NCI-H510A (cell line): ENCODE measurements around the gene KRTAP9-2.
"Not testable (repeated sequence)": the region's sequence is repeated elsewhere in the genome, so short reads cannot be mapped to it uniquely, and the experiment has no call there.

Source experiments
- DNase-seq: peaks from one replicate; lab custom pipeline; 2025; lab: John Stamatoyannopoulos, UW

The KRTAP9-2 gene

GRCh38 chr17:41237116-41237515, 10.7 kb downstream of the KRTAP9-2 start:
- DNase-seq, result not testable (repeated sequence)

- not testable (repeated sequence) for DNase-seq
Observed at GRCh38 chr17:41237949-41238437, 11.5 kb downstream of the KRTAP9-2 start, which contains the start of gene KRTAP9-8. TSS of gene KRTAP9-8 (plus strand) at chr17:41237999. CDS start at chr17:41238052, 53 bp downstream.

GRCh38 chr17:41246995-41247787, 20.7 kb downstream of the KRTAP9-2 start:
- not testable (repeated sequence) for DNase-seq

GRCh38 chr17:41249637-41250240, 23.3 kb downstream of the KRTAP9-2 start, which contains the start of gene KRTAP9-4:
TSS of gene KRTAP9-4 (plus strand) at chr17:41249687. CDS start at chr17:41249721, 34 bp downstream.
- not testable (repeated sequence) for DNase-seq

GRCh38 chr17:41251261-41251660, 24.8 kb downstream of the KRTAP9-2 start:
- DNase-seq, result no peak

- no peak for DNase-seq
Observed at GRCh38 chr17:41254861-41255260, 28.4 kb downstream of the KRTAP9-2 start.

GRCh38 chr17:41255381-41256290, 29.2 kb downstream of the KRTAP9-2 start, which contains the start of gene KRTAP9-9:
TSS of gene KRTAP9-9 (plus strand) at chr17:41255384.
- not testable (repeated sequence) for DNase-seq

- DNase-seq, result no peak
Observed at GRCh38 chr17:41256291-41256685, 29.8 kb downstream of the KRTAP9-2 start.

- no peak for DNase-seq
Observed at GRCh38 chr17:41258406-41258805, 32.0 kb downstream of the KRTAP9-2 start.

GRCh38 chr17:41263212-41263611, 36.8 kb downstream of the KRTAP9-2 start:
- no peak for DNase-seq

- no peak for DNase-seq
Observed at GRCh38 chr17:41264599-41264998, 38.2 kb downstream of the KRTAP9-2 start.

GRCh38 chr17:41265078-41265477, 38.6 kb downstream of the KRTAP9-2 start, which contains the start of gene KRTAP9-6:
TSS of gene KRTAP9-6 (plus strand) at chr17:41265378. CDS start at chr17:41265378, 0 bp downstream.
- no peak for DNase-seq

- no peak for DNase-seq
Observed at GRCh38 chr17:41267711-41268110, 41.3 kb downstream of the KRTAP9-2 start.

- DNase-seq, result not testable (repeated sequence)
Observed at GRCh38 chr17:41271323-41271722, 44.9 kb downstream of the KRTAP9-2 start.

- no peak for DNase-seq
Observed at GRCh38 chr17:41271858-41272257, 45.4 kb downstream of the KRTAP9-2 start.

- DNase-seq, result not testable (repeated sequence)
Observed at GRCh38 chr17:41275648-41276190, 49.3 kb downstream of the KRTAP9-2 start, which contains the start of gene KRTAP9-7. TSS of gene KRTAP9-7 (plus strand) at chr17:41275698. CDS start at chr17:41275698, 0 bp downstream.
